SK-N-SH (cell line): Measurements from ENCODE around the gene OLFM2. TPM values are rescaled to one million over a fixed set of nuclear protein-coding genes. Genes with fewer than 3 reads are reported as not detected.

Source experiments
- CTCF ChIA-PET: fragments of 300-600, 350-600 bp; formaldehyde crosslinking; extraction: SDS; loops from one replicate; lab custom pipeline; 2021; lab: Yijun Ruan, JAX
- POLR2A ChIA-PET: fragments of 350-600 bp; sonication (Branson Sonifier 250); formaldehyde crosslinking; extraction: SDS; loops from one replicate; lab custom pipeline; 2020; ENCODE audit warnings: antibody characterized with exemption, inconsistent platforms; lab: Yijun Ruan, JAX
- DNase-seq: peaks from one replicate; pipeline ENCODE4 v3.0.0; 2012
- H2AFZ ChIP-seq: fragments of 200-600 bp; sonication (generic); 2 replicates; pipeline ENCODE4 v1.8.1; 2016; ENCODE audit warnings: antibody characterized with exemption, mild to moderate bottlenecking, low read depth
- H3F3A ChIP-seq: fragments of 200-600 bp; sonication (generic); replicated peaks from 2 replicates; pipeline ENCODE3; 2016; ENCODE audit warnings: antibody characterized with exemption, mild to moderate bottlenecking; ENCODE audit not compliant: insufficient read depth
- H3K27ac ChIP-seq, 2 experiments: fragments of 200-500 bp in 1 of 2; fragments of 200-600 bp in 1 of 2; sonication (Bioruptor generic) in 1 of 2; sonication (generic), shearing (Covaris generic) in 1 of 2; 2 replicates each; pipeline versions ENCODE4 v1.5.1 to v1.6.1; 2014 to 2016; ENCODE audit warnings: low read depth in 2 of 2, inconsistent platforms in 1 of 2, low read length in 1 of 2, mild to moderate bottlenecking in 1 of 2, mixed read lengths in 1 of 2
- H3K27me3 ChIP-seq: fragments of 200-600 bp; sonication (generic), shearing (Covaris generic); 2 replicates; pipeline ENCODE4 v1.6.1; 2016; ENCODE audit warnings: mixed run types; ENCODE audit not compliant: insufficient read depth
- H3K36me3 ChIP-seq, 2 experiments: fragments of 200-500 bp in 1 of 2; fragments of 200-600 bp in 1 of 2; sonication (Bioruptor generic) in 1 of 2; sonication (generic) in 1 of 2; replicated peaks in 1 of 2; 2 replicates each; pipeline versions ENCODE3 to v1.5.1; 2014 to 2016; ENCODE audit warnings: low read length in 1 of 2, mild to moderate bottlenecking in 1 of 2; ENCODE audit not compliant: insufficient read depth in 2 of 2, control insufficient read depth in 1 of 2
- H3K4me1 ChIP-seq, 2 experiments: fragments of 200-500 bp in 1 of 2; fragments of 200-600 bp in 1 of 2; sonication (Bioruptor generic) in 1 of 2; sonication (generic), shearing (Covaris generic) in 1 of 2; 2 replicates each; pipeline versions ENCODE4 v1.5.1 to v1.6.1; 2014 to 2016; ENCODE audit warnings: low read depth in 1 of 2, low read length in 1 of 2, mixed run types in 1 of 2; ENCODE audit not compliant: insufficient read depth in 2 of 2, control insufficient read depth in 1 of 2
- H3K4me2 ChIP-seq: fragments of 200-600 bp; sonication (generic), shearing (Covaris generic); 2 replicates; pipeline ENCODE4 v1.6.1; 2017; ENCODE audit warnings: mixed run types
- H3K4me3 ChIP-seq, 2 experiments: fragments of 200-500 bp in 1 of 2; fragments of 200-600 bp in 1 of 2; sonication (Bioruptor generic) in 1 of 2; sonication (generic), shearing (Covaris generic) in 1 of 2; 2 replicates each; pipeline versions ENCODE4 v1.5.1 to v1.8.1; 2014 to 2016; ENCODE audit warnings: low read depth in 2 of 2, inconsistent platforms in 1 of 2, low read length in 1 of 2, mild to moderate bottlenecking in 1 of 2, mixed read lengths in 1 of 2, moderate library complexity in 1 of 2
- H3K79me2 ChIP-seq: fragments of 200-600 bp; sonication (generic); 2 replicates; pipeline ENCODE4 v1.8.1; 2017; ENCODE audit warnings: mild to moderate bottlenecking; ENCODE audit not compliant: insufficient read depth
- H3K9ac ChIP-seq: fragments of 200-600 bp; sonication (generic); 2 replicates; pipeline ENCODE4 v1.6.1; 2017; ENCODE audit warnings: mixed run types
- H3K9me2 ChIP-seq: fragments of 200-600 bp; sonication (generic); 2 replicates; pipeline ENCODE4 v1.6.1; 2017; ENCODE audit warnings: mixed run types
- H3K9me3 ChIP-seq: fragments of 200-600 bp; sonication (generic); 2 replicates; pipeline ENCODE4 v1.6.1; 2017; ENCODE audit warnings: mixed run types, mild to moderate bottlenecking, moderate library complexity
- H4K20me1 ChIP-seq: fragments of 200-600 bp; sonication (generic); 2 replicates; pipeline ENCODE4 v1.6.1; 2017; ENCODE audit warnings: mild to moderate bottlenecking, mixed run types; ENCODE audit not compliant: insufficient read depth
- CTCF ChIP-seq: fragments of 200-600 bp; sonication (generic); IDR thresholded peaks from 2 replicates; pipeline ENCODE4 v1.6.1; 2017; ENCODE audit warnings: antibody characterized with exemption, mild to moderate bottlenecking, moderate library complexity
- EP300 ChIP-seq, 2 experiments: IDR thresholded peaks; 2 replicates each; pipeline versions ENCODE4 v1.4.0 to v1.6.1; 2012; ENCODE audit warnings: borderline replicate concordance in 1 of 2, low read depth in 1 of 2, low read length in 1 of 2
- FOXM1 ChIP-seq: IDR thresholded peaks from 2 replicates; pipeline ENCODE4 v1.4.0; 2012; ENCODE audit warnings: low read depth, mild to moderate bottlenecking
- GABPA ChIP-seq: IDR thresholded peaks from 2 replicates; pipeline ENCODE4 v1.4.0; 2012; ENCODE audit warnings: low read depth, mild to moderate bottlenecking
- GATA2 ChIP-seq: sonication (generic); formaldehyde crosslinking; IDR thresholded peaks from 2 replicates; pipeline ENCODE4 v1.5.0; 2020; ENCODE audit warnings: mild to moderate bottlenecking, missing genetic modification reagents
- MAX ChIP-seq: IDR thresholded peaks from 2 replicates; pipeline ENCODE4 v1.4.0; 2012; ENCODE audit warnings: low read depth
- MXI1 ChIP-seq: IDR thresholded peaks from 2 replicates; pipeline ENCODE4 v1.6.1; 2012; ENCODE audit warnings: mild to moderate bottlenecking, low read depth, low read length, improper control_type of control experiment
- NRF1 ChIP-seq: IDR thresholded peaks from 2 replicates; pipeline ENCODE4 v1.6.1; 2012; ENCODE audit warnings: low read depth, mild to moderate bottlenecking, low read length
- PBX3 ChIP-seq: IDR thresholded peaks from 2 replicates; pipeline ENCODE4; 2012
- POLR2AphosphoS5 ChIP-seq: IDR thresholded peaks from 2 replicates; pipeline ENCODE4 v1.6.1; 2012; ENCODE audit warnings: low read depth, low read length
- SMC3 ChIP-seq: IDR thresholded peaks from 2 replicates; pipeline ENCODE4 v1.6.1; 2012; ENCODE audit warnings: low read depth, low read length, improper control_type of control experiment
- USF2 ChIP-seq: fragments of 150-350 bp; IDR thresholded peaks from 2 replicates; pipeline ENCODE4 v1.6.1; 2017; ENCODE audit warnings: antibody characterized with exemption, low read length, low read depth, borderline replicate concordance
- WGBS: methylation state at CpG from one replicate; pipeline ENCODE4 v1.1.6; 2017; ENCODE audit warnings: low lambda C conversion rate; 5-methylcytosine and 5-hydroxymethylcytosine counted together
- polyA plus RNA-seq, 3 experiments: library from polyadenylated mRNA; depleted of rRNA; stranded (reverse); fragments of >200 nt; gene quantifications; 2 replicates each; pipeline ENCODE4 v1.2.3, GENCODE V29; 2012
- TF ChIP-seq, protein P1 (sequence below): IDR thresholded peaks from 2 replicates; pipeline ENCODE4 v1.4.0; 2012; ENCODE audit warnings: low read depth, borderline replicate concordance
- TF ChIP-seq, protein P2 (sequence below): IDR thresholded peaks from 2 replicates; pipeline ENCODE4 v1.6.1; 2012; ENCODE audit warnings: mild to moderate bottlenecking, low read depth, low read length, moderate library complexity

Gene OLFM2
- polyA plus RNA-seq, 1 of the 3 experiments (the other 2 are of a cell fraction) = 10.7 TPM

DNA sequence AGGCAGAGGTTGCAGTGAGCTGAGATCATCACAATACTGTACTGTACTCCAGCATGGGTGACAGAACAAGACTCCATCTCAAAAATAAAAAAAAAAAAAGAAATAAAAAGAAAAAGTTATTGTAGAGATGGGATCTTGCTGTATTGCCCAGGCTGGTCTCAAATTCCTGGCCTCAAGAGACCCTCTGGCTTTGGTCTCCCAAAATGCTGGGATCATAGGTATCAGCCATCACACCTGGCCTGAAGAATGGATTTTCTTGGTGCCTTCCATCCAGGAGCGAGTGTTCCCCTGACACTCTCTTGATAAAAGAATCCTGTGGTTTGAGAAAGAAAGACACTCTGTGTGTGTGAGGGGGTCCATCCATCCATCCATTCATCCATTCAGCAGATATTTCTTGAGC, 4.7 kb downstream of the OLFM2 start:
- no peak overlapping the region for H3K4me3 ChIP-seq
- H4K20me1 ChIP-seq = no peaks in the 10 kb centered on the region
- H3K4me1 ChIP-seq = peaks cover 5 to 14% of the 10 kb centered on the region in 2 experiments; a peak in 2 of 4 replicates
- H3K79me2 ChIP-seq = no peaks in the 10 kb centered on the region
- peaks cover 15% of the 10 kb centered on the region; the same call in 1 of the 2 replicates for H3K27me3 ChIP-seq
- H2AFZ ChIP-seq = no peak overlapping the region
- ChIA-PET POLR2A (interaction anchor here (1.2 kb wide), 1 partner anchor 182 kb away, joined by 3 read pairs; no protein-coding TSS in a partner anchor), CTCF (interaction anchor here (0.6 to 7.7 kb wide), 22 partner anchors 10 to 459 kb away, joined by 3 to 142 read pairs (median 5); partner anchors contain the start of gene S1PR2)
- TF ChIP-seq EP300 (IDR thresholded peaks at IDR 0.05; ENCODE audit: borderline replicate concordance in 1 of 2, low read depth in 1 of 2, low read length in 1 of 2) (no peak), FOXM1 (no peak), MAX (no peak), USF2 (no peak), SMC3 (no peak)
- 75% methylated on average over 1 of the region's 1 CpG for WGBS
- no peak overlapping the region for H3K9ac ChIP-seq
- H3F3A ChIP-seq = no peaks in the 10 kb centered on the region
- H3K27ac ChIP-seq = no peak overlapping the region
- no peaks in the 10 kb centered on the region for H3K9me2 ChIP-seq
- H3K36me3 ChIP-seq = no peaks in the 10 kb centered on the region
- no peak for DNase-seq
- no peak overlapping the region for H3K4me2 ChIP-seq
- no peaks in the 10 kb centered on the region for H3K9me3 ChIP-seq

DNA sequence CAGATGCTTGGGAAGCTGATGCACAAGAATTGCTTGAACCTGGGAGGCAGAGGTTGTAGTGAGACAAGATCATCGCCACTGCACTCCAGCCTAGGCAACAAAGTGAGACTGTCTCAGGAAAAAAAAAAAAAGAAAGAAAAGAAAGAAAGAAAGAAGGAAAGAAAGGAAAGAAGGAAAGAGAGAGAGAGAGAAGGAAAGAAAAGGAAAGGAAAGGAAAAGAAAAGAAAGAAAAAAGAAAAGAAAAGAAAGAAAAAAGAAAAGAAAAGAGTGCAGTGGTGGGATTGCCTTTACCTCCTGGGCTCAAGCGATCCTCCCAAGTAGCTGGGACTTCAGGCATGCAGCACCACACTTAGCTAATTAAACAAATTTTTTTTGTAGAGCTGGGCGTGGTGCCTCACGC, 12.9 kb downstream of the OLFM2 start:
- no peak for DNase-seq
- Histone ChIP-seq H3K9ac (no peak overlapping the region), H3F3A (no peaks in the 10 kb centered on the region), H3K4me2 (no peak overlapping the region), H3K79me2 (no peaks in the 10 kb centered on the region), H2AFZ (no peak overlapping the region), H3K27me3 (no peaks in the 10 kb centered on the region), H3K27ac (no peak overlapping the region), H3K4me3 (no peak overlapping the region), H3K9me3 (no peaks in the 10 kb centered on the region), H3K9me2 (no peaks in the 10 kb centered on the region), H4K20me1 (no peaks in the 10 kb centered on the region), H3K4me1 (no peaks in the 10 kb centered on the region), H3K36me3 (no peaks in the 10 kb centered on the region)
- 72% methylated on average over 4 of the region's 4 CpGs for WGBS
- CTCF ChIA-PET = interaction anchor here (0.8 to 3.9 kb wide), 2 partner anchors 104 to 465 kb away, joined by 3 to 21 read pairs; no protein-coding TSS in a partner anchor
- POLR2A ChIA-PET = no interaction called here
- no peak for TF ChIP-seq EP300 (IDR thresholded peaks at IDR 0.05; ENCODE audit: borderline replicate concordance in 1 of 2, low read depth in 1 of 2, low read length in 1 of 2)
- no peak for TF ChIP-seq PBX3
- TF ChIP-seq GABPA = no peak
- no peak for TF ChIP-seq NRF1
- TF ChIP-seq, protein P1, sequence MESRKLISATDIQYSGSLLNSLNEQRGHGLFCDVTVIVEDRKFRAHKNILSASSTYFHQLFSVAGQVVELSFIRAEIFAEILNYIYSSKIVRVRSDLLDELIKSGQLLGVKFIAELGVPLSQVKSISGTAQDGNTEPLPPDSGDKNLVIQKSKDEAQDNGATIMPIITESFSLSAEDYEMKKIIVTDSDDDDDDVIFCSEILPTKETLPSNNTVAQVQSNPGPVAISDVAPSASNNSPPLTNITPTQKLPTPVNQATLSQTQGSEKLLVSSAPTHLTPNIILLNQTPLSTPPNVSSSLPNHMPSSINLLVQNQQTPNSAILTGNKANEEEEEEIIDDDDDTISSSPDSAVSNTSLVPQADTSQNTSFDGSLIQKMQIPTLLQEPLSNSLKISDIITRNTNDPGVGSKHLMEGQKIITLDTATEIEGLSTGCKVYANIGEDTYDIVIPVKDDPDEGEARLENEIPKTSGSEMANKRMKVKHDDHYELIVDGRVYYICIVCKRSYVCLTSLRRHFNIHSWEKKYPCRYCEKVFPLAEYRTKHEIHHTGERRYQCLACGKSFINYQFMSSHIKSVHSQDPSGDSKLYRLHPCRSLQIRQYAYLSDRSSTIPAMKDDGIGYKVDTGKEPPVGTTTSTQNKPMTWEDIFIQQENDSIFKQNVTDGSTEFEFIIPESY = no peak
- TF ChIP-seq CTCF = no peak
- TF ChIP-seq, protein P2, sequence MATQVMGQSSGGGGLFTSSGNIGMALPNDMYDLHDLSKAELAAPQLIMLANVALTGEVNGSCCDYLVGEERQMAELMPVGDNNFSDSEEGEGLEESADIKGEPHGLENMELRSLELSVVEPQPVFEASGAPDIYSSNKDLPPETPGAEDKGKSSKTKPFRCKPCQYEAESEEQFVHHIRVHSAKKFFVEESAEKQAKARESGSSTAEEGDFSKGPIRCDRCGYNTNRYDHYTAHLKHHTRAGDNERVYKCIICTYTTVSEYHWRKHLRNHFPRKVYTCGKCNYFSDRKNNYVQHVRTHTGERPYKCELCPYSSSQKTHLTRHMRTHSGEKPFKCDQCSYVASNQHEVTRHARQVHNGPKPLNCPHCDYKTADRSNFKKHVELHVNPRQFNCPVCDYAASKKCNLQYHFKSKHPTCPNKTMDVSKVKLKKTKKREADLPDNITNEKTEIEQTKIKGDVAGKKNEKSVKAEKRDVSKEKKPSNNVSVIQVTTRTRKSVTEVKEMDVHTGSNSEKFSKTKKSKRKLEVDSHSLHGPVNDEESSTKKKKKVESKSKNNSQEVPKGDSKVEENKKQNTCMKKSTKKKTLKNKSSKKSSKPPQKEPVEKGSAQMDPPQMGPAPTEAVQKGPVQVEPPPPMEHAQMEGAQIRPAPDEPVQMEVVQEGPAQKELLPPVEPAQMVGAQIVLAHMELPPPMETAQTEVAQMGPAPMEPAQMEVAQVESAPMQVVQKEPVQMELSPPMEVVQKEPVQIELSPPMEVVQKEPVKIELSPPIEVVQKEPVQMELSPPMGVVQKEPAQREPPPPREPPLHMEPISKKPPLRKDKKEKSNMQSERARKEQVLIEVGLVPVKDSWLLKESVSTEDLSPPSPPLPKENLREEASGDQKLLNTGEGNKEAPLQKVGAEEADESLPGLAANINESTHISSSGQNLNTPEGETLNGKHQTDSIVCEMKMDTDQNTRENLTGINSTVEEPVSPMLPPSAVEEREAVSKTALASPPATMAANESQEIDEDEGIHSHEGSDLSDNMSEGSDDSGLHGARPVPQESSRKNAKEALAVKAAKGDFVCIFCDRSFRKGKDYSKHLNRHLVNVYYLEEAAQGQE = no peak
- no peak for TF ChIP-seq USF2
- no peak for TF ChIP-seq POLR2AphosphoS5
- no peak for TF ChIP-seq GATA2 (CRISPR knock-in tag)
- no peak for TF ChIP-seq MXI1
